ENCODE results near the gene TMEM151A.

DNA sequence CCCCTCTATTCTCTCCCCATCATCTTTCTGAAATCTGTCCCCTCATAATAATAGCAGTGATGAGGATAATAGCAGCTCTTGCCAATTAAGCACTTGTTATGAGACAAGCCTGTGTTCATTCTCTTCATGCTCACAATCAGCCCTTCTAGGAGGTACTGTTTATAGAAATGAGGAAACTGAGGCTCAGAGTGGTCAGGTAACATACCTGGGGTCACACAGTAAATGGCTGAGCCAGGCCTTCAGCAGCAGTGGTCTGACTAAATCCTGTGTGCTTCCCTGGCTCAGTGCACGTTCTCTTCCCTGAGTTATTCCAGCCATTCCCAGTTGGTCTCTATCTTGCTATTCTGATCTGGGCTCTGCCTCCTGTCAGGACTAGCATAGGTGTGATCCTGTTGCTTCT is 17.5 kb upstream of the TMEM151A start:
- TF ChIP-seq, protein P1, sequence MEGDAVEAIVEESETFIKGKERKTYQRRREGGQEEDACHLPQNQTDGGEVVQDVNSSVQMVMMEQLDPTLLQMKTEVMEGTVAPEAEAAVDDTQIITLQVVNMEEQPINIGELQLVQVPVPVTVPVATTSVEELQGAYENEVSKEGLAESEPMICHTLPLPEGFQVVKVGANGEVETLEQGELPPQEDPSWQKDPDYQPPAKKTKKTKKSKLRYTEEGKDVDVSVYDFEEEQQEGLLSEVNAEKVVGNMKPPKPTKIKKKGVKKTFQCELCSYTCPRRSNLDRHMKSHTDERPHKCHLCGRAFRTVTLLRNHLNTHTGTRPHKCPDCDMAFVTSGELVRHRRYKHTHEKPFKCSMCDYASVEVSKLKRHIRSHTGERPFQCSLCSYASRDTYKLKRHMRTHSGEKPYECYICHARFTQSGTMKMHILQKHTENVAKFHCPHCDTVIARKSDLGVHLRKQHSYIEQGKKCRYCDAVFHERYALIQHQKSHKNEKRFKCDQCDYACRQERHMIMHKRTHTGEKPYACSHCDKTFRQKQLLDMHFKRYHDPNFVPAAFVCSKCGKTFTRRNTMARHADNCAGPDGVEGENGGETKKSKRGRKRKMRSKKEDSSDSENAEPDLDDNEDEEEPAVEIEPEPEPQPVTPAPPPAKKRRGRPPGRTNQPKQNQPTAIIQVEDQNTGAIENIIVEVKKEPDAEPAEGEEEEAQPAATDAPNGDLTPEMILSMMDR (conservative IDR thresholded peaks at IDR 0.05; ENCODE audit: low read length), result no peak
- TF ChIP-seq EZH2phosphoT487 (IDR thresholded peaks at IDR 0.05; ENCODE audit: borderline replicate concordance), result no peak
